Activated CD4-positive, alpha-beta T cell treated with anti-CD3 and anti-CD28 coated beads, Interleukin-2, Interleukin-4, amounts not matched to agents 100 ng/mL and 50 ng/mL, durations not matched to agents 16 hours and 8 hours (primary cell): ENCODE data around the gene ALDH1A3.

Source experiments
- DNase-seq: peaks from one replicate; pipeline ENCODE4 v3.0.0-alpha.2; 2020; ENCODE audit warnings: low spot score

ALDH1A3 gene

GRCh38 chr15:100881573-100882336, 2.1 kb downstream of the ALDH1A3 start:
- DNase-seq = no peak

GRCh38 chr15:100885116-100885515, 5.5 kb downstream of the ALDH1A3 start:
- DNase-seq = no peak

- no peak for DNase-seq
These were observed 6.2 kb downstream of the ALDH1A3 start for GRCh38 chr15:100885811-100886210.

GRCh38 chr15:100887211-100887913, 7.7 kb downstream of the ALDH1A3 start:
- DNase-seq = no peak

- DNase-seq = no peak
These were observed 9.9 kb downstream of the ALDH1A3 start for GRCh38 chr15:100889385-100890050.

GRCh38 chr15:100890051-100890720, 10.6 kb downstream of the ALDH1A3 start:
- no peak for DNase-seq

GRCh38 chr15:100890850-100891249, 11.2 kb downstream of the ALDH1A3 start:
- no peak for DNase-seq

- no peak for DNase-seq
These were observed 11.8 kb downstream of the ALDH1A3 start for GRCh38 chr15:100891307-100892012.

- no peak for DNase-seq
These were observed 12.4 kb downstream of the ALDH1A3 start for GRCh38 chr15:100892013-100892355.

GRCh38 chr15:100893261-100893963, 13.8 kb downstream of the ALDH1A3 start:
- no peak for DNase-seq

- no peak for DNase-seq
These were observed 14.3 kb downstream of the ALDH1A3 start for GRCh38 chr15:100893964-100894295.

GRCh38 chr15:100895721-100896120, 16.1 kb downstream of the ALDH1A3 start:
- no peak for DNase-seq

- DNase-seq = no peak
These were observed 17.9 kb downstream of the ALDH1A3 start for GRCh38 chr15:100897221-100898151.

GRCh38 chr15:100898152-100898490, 18.5 kb downstream of the ALDH1A3 start:
- no peak for DNase-seq

- DNase-seq = no peak
These were observed 19.2 kb downstream of the ALDH1A3 start for GRCh38 chr15:100898661-100899462.

- DNase-seq = no peak
These were observed 20.0 kb downstream of the ALDH1A3 start for GRCh38 chr15:100899601-100900000.

GRCh38 chr15:100900136-100900794, 20.6 kb downstream of the ALDH1A3 start:
- DNase-seq = no peak

- DNase-seq = no peak
These were observed 21.2 kb downstream of the ALDH1A3 start for GRCh38 chr15:100900795-100901169.

- no peak for DNase-seq
These were observed 21.7 kb downstream of the ALDH1A3 start for GRCh38 chr15:100901296-100901695.
